HCT116 (cell line): ENCODE data around the gene SYTL3. TPM values are rescaled to one million over a fixed set of nuclear protein-coding genes. Genes with fewer than 3 reads are reported as not detected.

Experiments used
- ATAC-seq: fragments of 200-7000 bp; cut with Tn5 transposase; 2 replicates; pipeline ENCODE4 v1.9.1; 2020; ENCODE audit warnings: mild to moderate bottlenecking, moderate library complexity
- BruUV-seq: library from RNA; stranded (reverse); fragments of 400-500 nt; replicated peaks from 2 replicates; lab custom pipeline; 2021; lab: Mats Ljungman, UMichigan
- CTCF ChIA-PET: fragments of 300-600 bp; sonication (Branson Sonifier 250); formaldehyde crosslinking; loops from one replicate; lab custom pipeline; 2021; ENCODE audit warnings: antibody characterized with exemption; lab: Charles Lee
- POLR2A ChIA-PET: fragments of 300-600, 350-600 bp; sonication (Branson Sonifier 250); formaldehyde crosslinking; loops from one replicate; lab custom pipeline; 2021; ENCODE audit warnings: antibody characterized with exemption; lab: Charles Lee
- RAD21 ChIA-PET, 2 experiments: fragments of 300-600 bp; sonication (Branson Sonifier 250); formaldehyde crosslinking; loops; one replicate each; lab custom pipeline; 2023; ENCODE audit warnings: low total read pairs in 2 of 2; ENCODE audit not compliant: uncharacterized antibody in 2 of 2, unreplicated experiment in 2 of 2, low non-redundant PET in 1 of 2; lab: Charles Lee
- DNase-seq: peaks from one replicate; pipeline ENCODE4 v3.0.0-alpha.2; 2010; ENCODE audit warnings: low read depth, low spot score
- H2AFZ ChIP-seq: fragments of 200-600 bp; shearing (Covaris generic), sonication (generic); 2 replicates; pipeline ENCODE4 v1.6.1; 2017; ENCODE audit warnings: low read depth, mixed run types, mixed read lengths, antibody characterized with exemption, low read length; ENCODE audit not compliant: poor library complexity, severe bottlenecking
- H3K27ac ChIP-seq: 2 replicates; pipeline ENCODE4 v1.5.1; 2012; ENCODE audit warnings: low read depth, low read length
- H3K27me3 ChIP-seq: fragments of 200-600 bp; sonication (generic); 2 replicates; pipeline ENCODE4 v1.6.1; 2016; ENCODE audit warnings: mixed run types, low read length, mixed read lengths; ENCODE audit not compliant: insufficient read depth
- H3K36me3 ChIP-seq, 2 experiments: fragments of 200-500 bp in 1 of 2; fragments of 200-600 bp in 1 of 2; sonication (Bioruptor generic) in 1 of 2; sonication (generic) in 1 of 2; 2 replicates each; pipeline versions ENCODE4 v1.5.1 to v1.6.1; 2014 to 2016; ENCODE audit warnings: low read length in 2 of 2, inconsistent platforms in 1 of 2, mixed read lengths in 1 of 2, mixed run types in 1 of 2; ENCODE audit not compliant: insufficient read depth in 2 of 2, control insufficient read depth in 1 of 2
- H3K4me1 ChIP-seq, 2 experiments: fragments of 200-600 bp in 1 of 2; sonication (generic) in 1 of 2; 2 replicates each; pipeline versions ENCODE4 v1.5.1 to v1.6.1; 2012 to 2017; ENCODE audit warnings: low read length in 2 of 2, inconsistent platforms in 1 of 2, mild to moderate bottlenecking in 1 of 2, mixed read lengths in 1 of 2, mixed run types in 1 of 2, moderate library complexity in 1 of 2; ENCODE audit not compliant: insufficient read depth in 2 of 2, control insufficient read depth in 1 of 2
- H3K4me2 ChIP-seq: fragments of 200-600 bp; sonication (generic); 2 replicates; pipeline ENCODE4 v1.6.1; 2017; ENCODE audit warnings: mixed run types, low read length, mixed read lengths
- H3K4me3 ChIP-seq, 2 experiments: fragments of 200-600 bp in 1 of 2; sonication (generic) in 1 of 2; replicated peaks in 1 of 2; 2 replicates each; pipeline ENCODE4 v1.5.1; 2011 to 2016; ENCODE audit warnings: low read length in 2 of 2, control low read depth in 1 of 2, low read depth in 1 of 2, mild to moderate bottlenecking in 1 of 2, mixed read lengths in 1 of 2, mixed run types in 1 of 2
- H3K79me2 ChIP-seq: fragments of 200-600 bp; sonication (generic); 2 replicates; pipeline ENCODE4 v1.6.1; 2017; ENCODE audit warnings: mild to moderate bottlenecking, mixed run types, low read length, moderate library complexity, mixed read lengths; ENCODE audit not compliant: insufficient read depth
- H3K9ac ChIP-seq: fragments of 200-600 bp; sonication (generic); 2 replicates; pipeline ENCODE4 v1.6.1; 2016; ENCODE audit warnings: low read length, mixed read lengths
- H3K9me2 ChIP-seq: fragments of 200-600 bp; sonication (generic), shearing (Covaris generic); 2 replicates; pipeline ENCODE4 v1.6.1; 2017; ENCODE audit warnings: mixed run types, mild to moderate bottlenecking, moderate library complexity; ENCODE audit not compliant: insufficient read depth
- H3K9me3 ChIP-seq, 2 experiments: fragments of 200-500 bp in 1 of 2; fragments of 200-600 bp in 1 of 2; sonication (Bioruptor generic) in 1 of 2; sonication (generic) in 1 of 2; 2 replicates each; pipeline ENCODE4 v1.6.1; 2014 to 2017; ENCODE audit warnings: low read length in 2 of 2, mixed read lengths in 2 of 2, inconsistent platforms in 1 of 2, low read depth in 1 of 2, mild to moderate bottlenecking in 1 of 2, mixed run types in 1 of 2, moderate library complexity in 1 of 2; ENCODE audit not compliant: control insufficient read depth in 1 of 2, insufficient read depth in 1 of 2
- H4K20me1 ChIP-seq: fragments of 200-600 bp; sonication (generic), shearing (Covaris generic); 2 replicates; pipeline ENCODE4 v1.6.1; 2017; ENCODE audit warnings: mixed run types, mild to moderate bottlenecking, moderate library complexity; ENCODE audit not compliant: insufficient read depth
- CBX3 ChIP-seq: IDR thresholded peaks from 2 replicates; pipeline ENCODE4 v1.6.1; 2012; ENCODE audit warnings: low read depth
- CEBPB ChIP-seq: IDR thresholded peaks from 2 replicates; pipeline ENCODE4 v1.6.1; 2012; ENCODE audit warnings: low read depth
- EGR1 ChIP-seq: IDR thresholded peaks from 2 replicates; pipeline ENCODE4 v1.6.1; 2012; ENCODE audit warnings: low read depth
- EZH2phosphoT487 ChIP-seq: fragments of 200-600 bp; IDR thresholded peaks from 2 replicates; pipeline ENCODE4 v1.6.1; 2018; ENCODE audit warnings: antibody characterized with exemption, borderline replicate concordance
- FOSL1 ChIP-seq: IDR thresholded peaks from 2 replicates; pipeline ENCODE4 v1.6.1; 2012; ENCODE audit warnings: low read depth
- JUND ChIP-seq: IDR thresholded peaks from 2 replicates; pipeline ENCODE4 v1.6.1; 2012
- POLR2AphosphoS5 ChIP-seq: IDR thresholded peaks from 2 replicates; pipeline ENCODE4 v1.6.1; 2011; ENCODE audit warnings: mild to moderate bottlenecking, low read depth, low read length, moderate library complexity
- RAD21 ChIP-seq: IDR thresholded peaks from 2 replicates; pipeline ENCODE4 v1.6.1; 2012; ENCODE audit warnings: low read depth, mild to moderate bottlenecking
- SIN3A ChIP-seq: IDR thresholded peaks from 2 replicates; pipeline ENCODE4 v1.6.1; 2012; ENCODE audit warnings: low read depth
- SP1 ChIP-seq: IDR thresholded peaks from 2 replicates; pipeline ENCODE4 v1.6.1; 2012; ENCODE audit warnings: low read depth
- SRF ChIP-seq: IDR thresholded peaks from 2 replicates; pipeline ENCODE4 v1.6.1; 2012; ENCODE audit warnings: low read depth
- TCF7L2 ChIP-seq: IDR thresholded peaks from 2 replicates; pipeline ENCODE4 v1.7.0; 2011; ENCODE audit warnings: borderline replicate concordance, inconsistent platforms; ENCODE audit not compliant: insufficient read depth, insufficient read length; ENCODE audit errors: extremely low read depth
- ZFX ChIP-seq: fragments of 450-650 bp; IDR thresholded peaks from 2 replicates; pipeline ENCODE4 v1.6.1; 2017
- intact Hi-C: fragments of 100-400 bp; cut with micrococcal nuclease; formaldehyde crosslinking; loops from 2 replicates; pipeline ENCODE4 v1.10.0; 2022
- total RNA-seq: library from RNA; stranded (reverse); gene quantifications from one replicate; pipeline ENCODE4 v1.2.1, GENCODE V29; 2021; ENCODE audit not compliant: unreplicated experiment
- TF ChIP-seq, protein P1 (sequence below): IDR thresholded peaks from 2 replicates; pipeline ENCODE4 v1.6.1; 2012

Gene SYTL3
- total RNA-seq, 1 experiment from 2014 or later, result 55.3 TPM

DNA sequence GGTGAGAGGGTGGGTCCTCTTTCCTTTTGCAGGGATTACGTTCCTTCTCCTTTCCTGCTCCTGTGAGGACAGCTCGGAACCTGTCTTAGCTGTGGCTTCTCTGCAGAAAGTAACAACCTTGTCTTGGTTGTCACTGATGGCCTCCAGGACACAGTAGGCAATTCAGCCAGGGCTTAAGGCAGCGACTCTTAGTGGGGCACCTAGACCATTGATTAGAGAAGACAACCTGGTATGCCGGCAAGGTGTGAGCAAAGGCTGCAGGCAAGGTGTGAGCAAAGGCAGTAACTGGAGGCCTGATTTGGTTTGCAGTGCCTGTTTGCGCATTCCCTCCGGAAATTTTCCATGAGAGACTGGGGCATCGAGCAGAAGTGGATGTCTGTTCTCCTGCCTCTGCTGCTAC, 42.9 kb upstream of the SYTL3 start:
- Histone ChIP-seq H3K9me2 (no peaks in the 10 kb centered on the region), H3K9ac (no peak overlapping the region), H3K4me3 (no peak overlapping the region), H3K79me2 (peaks cover 38% of the 10 kb centered on the region), H3K4me1 (peaks cover 0 to 5% of the 10 kb centered on the region in 2 experiments; a peak in 1 of 4 replicates), H2AFZ (no peak overlapping the region), H3K9me3 (no peaks in the 10 kb centered on the region), H3K27me3 (no peaks in the 10 kb centered on the region), H3K27ac (no peak overlapping the region), H3K36me3 (peaks cover 27 to 57% of the 10 kb centered on the region in 2 experiments), H4K20me1 (no peaks in the 10 kb centered on the region; the same call in 1 of the 2 replicates), H3K4me2 (no peak overlapping the region)
- ChIA-PET POLR2A (no interaction called here), RAD21 (no interaction called here), CTCF (interaction anchor here (5.7 kb wide), 1 partner anchor 386 kb away, joined by 38 read pairs; no protein-coding TSS in a partner anchor)
- ATAC-seq, result no peak
- TF ChIP-seq EGR1, result no peak
- no peak for TF ChIP-seq SP1
- no peak for TF ChIP-seq SIN3A
- no peak for TF ChIP-seq EZH2phosphoT487
- no peak for TF ChIP-seq JUND
- no peak for TF ChIP-seq RAD21
- no peak for TF ChIP-seq SRF
- TF ChIP-seq POLR2AphosphoS5, result no peak
- TF ChIP-seq TCF7L2, result no peak
- no peak for TF ChIP-seq CBX3
- TF ChIP-seq, protein P1, sequence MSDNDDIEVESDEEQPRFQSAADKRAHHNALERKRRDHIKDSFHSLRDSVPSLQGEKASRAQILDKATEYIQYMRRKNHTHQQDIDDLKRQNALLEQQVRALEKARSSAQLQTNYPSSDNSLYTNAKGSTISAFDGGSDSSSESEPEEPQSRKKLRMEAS, result no peak
- no peak for TF ChIP-seq ZFX
- no peak for TF ChIP-seq FOSL1
- TF ChIP-seq CEBPB, result no peak
- no TSS peak for BruUV-seq
- intact Hi-C loops, result no loop called here
- DNase-seq, result no peak
